T-helper 17 cell (primary cell): ENCODE results near the gene AEBP1. TPM values are rescaled to one million over a fixed set of nuclear protein-coding genes. Genes with fewer than 3 reads are reported as not detected.

Experiments
- ATAC-seq: fragments of 150-1000 bp; cut with Tn5 transposase; 2 replicates; pipeline ENCODE4 v1.10.0; 2021; ENCODE audit warnings: mild to moderate bottlenecking, moderate library complexity
- DNase-seq, 3 donors: peaks; one replicate each; pipeline versions ENCODE4 v3.0.0 to v3.0.0-alpha.2; 2020 to 2021
- H3K9me3 ChIP-seq: one replicate; pipeline ENCODE4 v1.7.0; 2013; ENCODE audit warnings: low read length, mild to moderate bottlenecking; ENCODE audit not compliant: control insufficient read depth, poor library complexity, severe bottlenecking
- H3K27ac Mint-ChIP-seq: one replicate; pipeline ENCODE4 v1.8.0; 2022; ENCODE audit warnings: mild to moderate bottlenecking, moderate library complexity, mixed read lengths
- H3K27me3 Mint-ChIP-seq: one replicate; pipeline ENCODE4 v1.8.0; 2022; ENCODE audit warnings: mixed read lengths
- H3K36me3 Mint-ChIP-seq: one replicate; pipeline ENCODE4 v1.8.0; 2022; ENCODE audit warnings: low read depth, mixed read lengths
- H3K4me1 Mint-ChIP-seq: one replicate; pipeline ENCODE4 v1.8.0; 2022; ENCODE audit warnings: mild to moderate bottlenecking, mixed read lengths
- H3K4me3 Mint-ChIP-seq: one replicate; pipeline ENCODE4 v1.8.0; 2022; ENCODE audit warnings: mild to moderate bottlenecking, moderate library complexity, mixed read lengths
- total RNA-seq, 4 donors: library from RNA in 2 of 4; stranded (reverse) in 2 of 4; gene quantifications; one replicate each; pipeline ENCODE4 v1.2.3 and lab custom pipeline; 2022 to 2026

The AEBP1 gene
- total RNA-seq, 2 donors from 2014 or later = 1.1 to 4.2 TPM

GRCh38 chr7:44131173-44132029 lies 27.3 kb downstream of the AEBP1 start:
- no peak for ATAC-seq
- Mint-ChIP-seq H3K4me1 (peaks cover 3% of the 10 kb centered on the region), H3K27me3 (peaks cover 22% of the 10 kb centered on the region), H3K4me3 (no peak overlapping the region), H3K36me3 (no peaks in the 10 kb centered on the region), H3K27ac (no peak overlapping the region)
- H3K9me3 ChIP-seq = no peaks in the 10 kb centered on the region
- DNase-seq = no peak

GRCh38 chr7:44132039-44132438 lies 27.9 kb downstream of the AEBP1 start:
- Mint-ChIP-seq H3K27ac (no peak overlapping the region), H3K4me3 (no peak overlapping the region), H3K27me3 (peaks cover 22% of the 10 kb centered on the region), H3K36me3 (no peaks in the 10 kb centered on the region), H3K4me1 (peaks cover 3% of the 10 kb centered on the region)
- ATAC-seq (no peak), DNase-seq (no peak)
- no peaks in the 10 kb centered on the region for H3K9me3 ChIP-seq

GRCh38 chr7:44133295-44133694 lies 29.1 kb downstream of the AEBP1 start:
- H3K36me3 Mint-ChIP-seq = no peaks in the 10 kb centered on the region
- H3K4me1 Mint-ChIP-seq = peaks cover 3% of the 10 kb centered on the region
- H3K27ac Mint-ChIP-seq = no peak overlapping the region
- ATAC-seq = no peak
- H3K4me3 Mint-ChIP-seq = no peak overlapping the region
- H3K27me3 Mint-ChIP-seq = peaks cover 26% of the 10 kb centered on the region
- H3K9me3 ChIP-seq = no peaks in the 10 kb centered on the region
- no peak for DNase-seq

- no peak for DNase-seq
- H3K4me3 Mint-ChIP-seq = no peak overlapping the region
- no peaks in the 10 kb centered on the region for H3K36me3 Mint-ChIP-seq
- no peak overlapping the region for H3K27ac Mint-ChIP-seq
- peaks cover 26% of the 10 kb centered on the region for H3K27me3 Mint-ChIP-seq
- no peak for ATAC-seq
- H3K4me1 Mint-ChIP-seq = peaks cover 3% of the 10 kb centered on the region
- H3K9me3 ChIP-seq = no peaks in the 10 kb centered on the region
Measured at GRCh38 chr7:44134943-44135628, 30.9 kb downstream of the AEBP1 start.

- Mint-ChIP-seq H3K4me1 (peaks cover 3% of the 10 kb centered on the region), H3K27ac (no peak overlapping the region), H3K27me3 (peaks cover 24% of the 10 kb centered on the region), H3K4me3 (no peak overlapping the region), H3K36me3 (no peaks in the 10 kb centered on the region)
- H3K9me3 ChIP-seq = no peaks in the 10 kb centered on the region
- ATAC-seq (no peak), DNase-seq (no peak)
Measured at GRCh38 chr7:44136731-44137130, 32.6 kb downstream of the AEBP1 start.

GRCh38 chr7:44138698-44139097 lies 34.6 kb downstream of the AEBP1 start:
- no peak overlapping the region for H3K27ac Mint-ChIP-seq
- ATAC-seq = no peak
- H3K4me1 Mint-ChIP-seq = no peaks in the 10 kb centered on the region
- no peak overlapping the region for H3K4me3 Mint-ChIP-seq
- H3K9me3 ChIP-seq = no peaks in the 10 kb centered on the region
- no peaks in the 10 kb centered on the region for H3K36me3 Mint-ChIP-seq
- no peak for DNase-seq
- peaks cover 16% of the 10 kb centered on the region for H3K27me3 Mint-ChIP-seq

GRCh38 chr7:44139311-44140010 lies 35.3 kb downstream of the AEBP1 start:
- ATAC-seq = no peak
- no peaks in the 10 kb centered on the region for H3K9me3 ChIP-seq
- no peak overlapping the region for H3K4me3 Mint-ChIP-seq
- no peaks in the 10 kb centered on the region for H3K36me3 Mint-ChIP-seq
- H3K27me3 Mint-ChIP-seq = peaks cover 11% of the 10 kb centered on the region
- no peak overlapping the region for H3K27ac Mint-ChIP-seq
- DNase-seq = no peak
- no peaks in the 10 kb centered on the region for H3K4me1 Mint-ChIP-seq

GRCh38 chr7:44140341-44140740 lies 36.2 kb downstream of the AEBP1 start:
- H3K27ac Mint-ChIP-seq = no peak overlapping the region
- no peaks in the 10 kb centered on the region for H3K36me3 Mint-ChIP-seq
- ATAC-seq (no peak), DNase-seq (no peak)
- H3K9me3 ChIP-seq = no peaks in the 10 kb centered on the region
- H3K4me3 Mint-ChIP-seq = no peak overlapping the region
- peaks cover 4% of the 10 kb centered on the region for H3K4me1 Mint-ChIP-seq
- H3K27me3 Mint-ChIP-seq = peaks cover 6% of the 10 kb centered on the region

GRCh38 chr7:44141221-44141850 lies 37.2 kb downstream of the AEBP1 start, which contains the start of gene MYL7:
Gene MYL7 (minus strand): TSS chr7:44141332. CDS start chr7:44141305, 27 bp downstream.
- H3K4me3 Mint-ChIP-seq = no peak within 1 kb of the TSS
- no peak for ATAC-seq
- H3K27ac Mint-ChIP-seq = no peak within 1 kb of the TSS
- no peaks in the 10 kb centered on the region for H3K36me3 Mint-ChIP-seq
- DNase-seq = no peak
- H3K27me3 Mint-ChIP-seq = peaks cover 4% of the 10 kb centered on the region
- no peaks in the 10 kb centered on the region for H3K9me3 ChIP-seq
- H3K4me1 Mint-ChIP-seq = peaks cover 6% of the 10 kb centered on the region

GRCh38 chr7:44142028-44142427 lies 37.9 kb downstream of the AEBP1 start:
- DNase-seq (no peak), ATAC-seq (no peak)
- Mint-ChIP-seq H3K36me3 (no peaks in the 10 kb centered on the region), H3K4me3 (no peak overlapping the region), H3K27ac (no peak overlapping the region), H3K27me3 (peaks cover 4% of the 10 kb centered on the region), H3K4me1 (peaks cover 6% of the 10 kb centered on the region)
- H3K9me3 ChIP-seq = no peaks in the 10 kb centered on the region

GRCh38 chr7:44143646-44144250 lies 39.6 kb downstream of the AEBP1 start:
- ATAC-seq (no peak), DNase-seq (no peak)
- Mint-ChIP-seq H3K27ac (no peak overlapping the region), H3K4me1 (peaks cover 6% of the 10 kb centered on the region), H3K27me3 (no peaks in the 10 kb centered on the region), H3K4me3 (no peak overlapping the region), H3K36me3 (no peaks in the 10 kb centered on the region)
- H3K9me3 ChIP-seq = no peaks in the 10 kb centered on the region

- peaks cover 6% of the 10 kb centered on the region for H3K4me1 Mint-ChIP-seq
- H3K27me3 Mint-ChIP-seq = no peaks in the 10 kb centered on the region
- no peaks in the 10 kb centered on the region for H3K36me3 Mint-ChIP-seq
- DNase-seq (no peak), ATAC-seq (no peak)
- H3K9me3 ChIP-seq = no peaks in the 10 kb centered on the region
- no peak overlapping the region for H3K27ac Mint-ChIP-seq
- peak overlapping the region; percentile 33 for H3K4me3 Mint-ChIP-seq
Measured at GRCh38 chr7:44144426-44144967, 40.4 kb downstream of the AEBP1 start.
